Smooth muscle cell (in vitro differentiated cells): ENCODE measurements around the gene PDK1. TPM values are rescaled to one million over a fixed set of nuclear protein-coding genes. Genes with fewer than 3 reads are reported as not detected.
A peak's percentile ranks its signal among the peaks of the same experiment; 100 is the strongest.

Source experiments
- DNase-seq: peaks from one replicate; lab custom pipeline; 2025; ENCODE audit not compliant: unreplicated experiment; lab: John Stamatoyannopoulos, UW
- H2AFZ ChIP-seq: fragments of 200-600 bp; sonication (generic); 2 replicates; pipeline ENCODE4 v1.6.0; 2016; ENCODE audit warnings: antibody characterized with exemption, low read depth, mild to moderate bottlenecking
- H3F3A ChIP-seq: fragments of 200-600 bp; sonication (generic); 2 replicates; pipeline ENCODE4 v1.6.0; 2017; ENCODE audit warnings: antibody characterized with exemption, low read depth
- H3K27ac ChIP-seq: fragments of 200-600 bp; sonication (generic); 2 replicates; pipeline ENCODE4 v1.5.1; 2016; ENCODE audit warnings: low read depth, mild to moderate bottlenecking
- H3K27me3 ChIP-seq: fragments of 200-600 bp; sonication (generic); 2 replicates; pipeline ENCODE4 v1.6.1; 2016; ENCODE audit warnings: low read depth, mild to moderate bottlenecking
- H3K36me3 ChIP-seq: fragments of 200-600 bp; sonication (generic); 2 replicates; pipeline ENCODE4 v1.5.1; 2016; ENCODE audit warnings: low read depth
- H3K4me1 ChIP-seq: fragments of 200-600 bp; sonication (generic); 2 replicates; pipeline ENCODE4 v1.5.1; 2016; ENCODE audit warnings: low read depth
- H3K4me2 ChIP-seq: fragments of 200-600 bp; sonication (generic); 2 replicates; pipeline ENCODE4 v1.6.0; 2016; ENCODE audit warnings: mild to moderate bottlenecking
- H3K4me3 ChIP-seq: fragments of 200-600 bp; sonication (generic); 2 replicates; pipeline ENCODE4 v1.5.1; 2016; ENCODE audit warnings: mild to moderate bottlenecking
- H3K79me2 ChIP-seq: fragments of 200-600 bp; sonication (generic); 2 replicates; pipeline ENCODE4 v1.6.0; 2016; ENCODE audit warnings: low read depth, mild to moderate bottlenecking
- H3K9ac ChIP-seq: fragments of 200-600 bp; sonication (generic); 2 replicates; pipeline ENCODE4 v1.6.0; 2016; ENCODE audit warnings: low read depth
- H3K9me3 ChIP-seq: fragments of 200-600 bp; sonication (generic); replicated peaks from 2 replicates; pipeline ENCODE4 v1.5.1; 2016; ENCODE audit warnings: low read depth
- H4K20me1 ChIP-seq: fragments of 200-600 bp; sonication (generic); 2 replicates; pipeline ENCODE4 v1.6.0; 2016; ENCODE audit warnings: low read depth
- CTCF ChIP-seq: fragments of 200-600 bp; sonication (generic); IDR thresholded peaks from 2 replicates; pipeline ENCODE4 v1.5.1; 2017; ENCODE audit warnings: borderline replicate concordance, mild to moderate bottlenecking, antibody characterized with exemption; ENCODE audit not compliant: insufficient read depth, poor library complexity, severe bottlenecking
- WGBS: methylation state at CpG from one replicate; pipeline ENCODE4 v1.1.7; 2016; ENCODE audit warnings: low lambda C conversion rate; 5-methylcytosine and 5-hydroxymethylcytosine counted together
- polyA plus RNA-seq: library from polyadenylated mRNA; unstranded; fragments of >200 nt; fragmentation: Nextera tagmentation; extraction: Ambion mirVana; gene quantifications from 2 replicates; pipeline ENCODE4 v1.2.1, GENCODE V29; 2016
- total RNA-seq: library from RNA; depleted of rRNA; stranded (reverse); fragments of >200 nt; gene quantifications from 2 replicates; pipeline ENCODE4 v1.2.3, GENCODE V29; 2014

The PDK1 gene
- total and polyA plus RNA-seq, 2 experiments from 2014 or later: 18.0 to 33.9 TPM

GRCh38 chr2:172554352-172555271 lies 1.3 kb upstream of the PDK1 start:
- Histone ChIP-seq H3K9ac (peak overlapping the region; percentile 81), H2AFZ (peak overlapping the region; percentile 93), H3K27me3 (no peaks in the 10 kb centered on the region), H3K9me3 (no peaks in the 10 kb centered on the region), H4K20me1 (peaks cover 31% of the 10 kb centered on the region), H3K4me3 (peak overlapping the region; percentile 88), H3K4me2 (peak overlapping the region; percentile 94), H3K4me1 (peaks cover 36% of the 10 kb centered on the region), H3K36me3 (no peaks in the 10 kb centered on the region), H3K79me2 (peaks cover 28% of the 10 kb centered on the region), H3F3A (peaks cover 14% of the 10 kb centered on the region), H3K27ac (peak overlapping the region; percentile 75)
- WGBS: 50% methylated on average over 18 of the region's 18 CpGs
- DNase-seq: no peak
- TF ChIP-seq CTCF: no peak

DNA sequence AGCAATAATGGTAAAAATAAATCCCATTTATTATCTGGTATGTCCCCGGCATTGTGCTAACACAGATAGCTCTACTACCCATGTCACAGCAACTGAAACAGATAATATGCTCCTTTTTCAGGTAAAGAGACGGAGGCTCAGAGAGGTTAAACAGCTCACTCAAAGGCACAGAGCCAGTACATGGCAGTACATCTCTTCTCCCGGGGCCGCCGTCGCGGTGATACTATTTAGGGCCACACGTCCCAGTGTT lies 693 bp upstream of the PDK1 start:
- WGBS: 11% methylated on average over 8 of the region's 8 CpGs
- Histone ChIP-seq H3K9ac (peak overlapping the region; percentile 81), H3F3A (peaks cover 14% of the 10 kb centered on the region), H3K4me1 (peaks cover 33% of the 10 kb centered on the region), H3K27ac (peak overlapping the region; percentile 75), H3K27me3 (no peaks in the 10 kb centered on the region), H3K4me2 (peak overlapping the region; percentile 94), H3K79me2 (peaks cover 28% of the 10 kb centered on the region), H2AFZ (peak overlapping the region; percentile 93), H3K4me3 (peak overlapping the region; percentile 88), H3K36me3 (no peaks in the 10 kb centered on the region), H4K20me1 (peaks cover 36% of the 10 kb centered on the region), H3K9me3 (no peaks in the 10 kb centered on the region)
- no peak for TF ChIP-seq CTCF
- no peak for DNase-seq

DNA sequence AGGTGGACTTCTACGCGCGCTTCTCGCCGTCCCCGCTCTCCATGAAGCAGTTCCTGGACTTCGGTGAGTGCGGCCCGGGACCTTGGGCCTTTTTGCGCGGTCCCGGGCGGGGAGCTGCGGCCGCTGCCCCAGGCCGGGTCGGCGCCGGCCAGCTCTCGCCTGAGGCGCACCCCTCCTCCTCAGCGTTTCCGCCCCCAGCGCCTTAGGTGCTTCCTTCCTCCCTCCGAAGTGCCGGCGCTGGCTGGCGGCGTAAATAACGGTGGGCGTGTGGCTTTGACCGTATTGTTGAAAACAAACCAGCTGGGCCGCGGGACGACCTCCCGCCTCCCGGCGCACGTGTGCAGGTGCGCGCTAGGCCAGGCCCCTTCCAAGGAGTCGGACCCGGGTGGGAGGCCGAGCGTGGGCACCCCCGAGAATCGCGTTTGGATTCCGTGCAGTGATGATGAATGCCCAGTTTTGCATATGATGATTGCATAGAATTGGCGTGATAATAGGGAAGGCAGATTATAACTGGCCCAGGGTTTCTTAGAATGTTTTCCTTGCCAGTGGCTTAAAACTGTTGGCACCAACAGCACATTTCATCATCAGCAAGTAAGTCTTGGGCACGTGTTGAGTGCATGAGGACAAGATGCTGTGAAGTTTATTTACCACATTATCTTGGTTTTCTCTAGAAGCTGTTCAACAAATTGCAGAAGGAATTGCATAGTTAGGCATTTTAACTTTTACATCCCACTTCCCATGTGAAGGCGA lies 569 bp downstream of the PDK1 start:
- 2% methylated on average over 52 of the region's 52 CpGs for WGBS
- peak overlapping the region; percentile 67 for H3K27ac ChIP-seq
- peaks cover 49% of the 10 kb centered on the region for H4K20me1 ChIP-seq
- H2AFZ ChIP-seq: peak overlapping the region; percentile 90
- H3K4me3 ChIP-seq: peak overlapping the region; percentile 88
- no peaks in the 10 kb centered on the region for H3K9me3 ChIP-seq
- peak; percentile 43 for DNase-seq
- H3K9ac ChIP-seq: peak overlapping the region; percentile 76
- no peak for TF ChIP-seq CTCF
- peaks cover 28% of the 10 kb centered on the region for H3K79me2 ChIP-seq
- H3K4me1 ChIP-seq: peaks cover 32% of the 10 kb centered on the region
- H3K27me3 ChIP-seq: no peaks in the 10 kb centered on the region
- H3K4me2 ChIP-seq: peak overlapping the region; percentile 94
- peaks cover 11% of the 10 kb centered on the region for H3F3A ChIP-seq
- no peaks in the 10 kb centered on the region for H3K36me3 ChIP-seq
